DND-41 (cell line): ENCODE data around the gene CADPS.

Experiments
- CTCF ChIP-seq: IDR thresholded peaks from 2 replicates; pipeline ENCODE4 v1.5.1; 2012; ENCODE audit warnings: borderline replicate concordance, low read length, moderate library complexity, mild to moderate bottlenecking; ENCODE audit not compliant: poor library complexity, severe bottlenecking; ENCODE audit errors: extremely low read depth
- EZH2 ChIP-seq: IDR thresholded peaks from 3 replicates; pipeline ENCODE4 v1.6.1; 2012; ENCODE audit warnings: borderline replicate concordance, low read depth, mild to moderate bottlenecking, moderate library complexity, low read length, inconsistent platforms; ENCODE audit not compliant: severe bottlenecking

- TF ChIP-seq CTCF, result no peak
- TF ChIP-seq EZH2, result no peak
Observed at GRCh38 chr3:62587169-62587568, 288.0 kb downstream of the CADPS start.
